Transverse colon (tissue), 4 donors: ENCODE data around the gene EMP3.

ENCODE experiments used
- POLR2A ChIP-seq: fragments of 450-650 bp; IDR thresholded peaks from one replicate; pipeline ENCODE4 v1.6.1; 2016; ENCODE audit warnings: antibody characterized with exemption, mild to moderate bottlenecking, moderate library complexity
- POLR2AphosphoS5 ChIP-seq, 3 donors: sonication (generic); formaldehyde crosslinking; IDR thresholded peaks; one replicate each; pipeline ENCODE4 v1.6.1; 2016; ENCODE audit warnings: antibody characterized with exemption in 3 of 3
- TF ChIP-seq, protein P1 (sequence below), 5 experiments: fragments of 200-600 bp in 3 of 5; fragments of 450-650 bp in 2 of 5; sonication (generic) in 3 of 5; IDR thresholded peaks; 1 replicate in 2 of 5; 2 replicates in 3 of 5; pipeline ENCODE4 v1.5.1; 2016 to 2017; ENCODE audit warnings: antibody characterized with exemption in 5 of 5, inconsistent platforms in 3 of 5, mild to moderate bottlenecking in 2 of 5, moderate library complexity in 1 of 5

DNA sequence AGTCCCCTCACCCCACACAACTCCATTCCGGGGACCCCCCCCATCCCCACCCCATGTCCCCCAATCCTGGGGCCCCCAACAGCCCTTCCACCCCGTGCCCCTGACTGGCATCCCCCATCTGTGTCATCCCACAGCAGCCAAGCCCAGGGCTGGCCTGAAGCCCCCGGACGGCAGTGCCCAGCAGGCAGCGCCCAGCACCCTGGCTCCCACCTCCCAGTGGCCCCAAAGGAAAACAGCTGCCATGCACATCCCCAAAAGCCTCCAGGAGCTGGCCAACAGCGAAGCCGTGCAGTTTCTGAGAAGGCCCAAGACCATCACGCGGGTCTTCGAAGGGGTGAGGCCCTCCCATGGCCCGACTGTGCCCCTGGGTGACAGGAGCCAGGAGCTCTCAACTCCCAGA lies 40.2 kb downstream of the EMP3 start:
- TF ChIP-seq, protein P1, sequence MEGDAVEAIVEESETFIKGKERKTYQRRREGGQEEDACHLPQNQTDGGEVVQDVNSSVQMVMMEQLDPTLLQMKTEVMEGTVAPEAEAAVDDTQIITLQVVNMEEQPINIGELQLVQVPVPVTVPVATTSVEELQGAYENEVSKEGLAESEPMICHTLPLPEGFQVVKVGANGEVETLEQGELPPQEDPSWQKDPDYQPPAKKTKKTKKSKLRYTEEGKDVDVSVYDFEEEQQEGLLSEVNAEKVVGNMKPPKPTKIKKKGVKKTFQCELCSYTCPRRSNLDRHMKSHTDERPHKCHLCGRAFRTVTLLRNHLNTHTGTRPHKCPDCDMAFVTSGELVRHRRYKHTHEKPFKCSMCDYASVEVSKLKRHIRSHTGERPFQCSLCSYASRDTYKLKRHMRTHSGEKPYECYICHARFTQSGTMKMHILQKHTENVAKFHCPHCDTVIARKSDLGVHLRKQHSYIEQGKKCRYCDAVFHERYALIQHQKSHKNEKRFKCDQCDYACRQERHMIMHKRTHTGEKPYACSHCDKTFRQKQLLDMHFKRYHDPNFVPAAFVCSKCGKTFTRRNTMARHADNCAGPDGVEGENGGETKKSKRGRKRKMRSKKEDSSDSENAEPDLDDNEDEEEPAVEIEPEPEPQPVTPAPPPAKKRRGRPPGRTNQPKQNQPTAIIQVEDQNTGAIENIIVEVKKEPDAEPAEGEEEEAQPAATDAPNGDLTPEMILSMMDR (IDR thresholded peaks at IDR 0.05) = no peak
- TF ChIP-seq POLR2AphosphoS5 (IDR thresholded peaks at IDR 0.05) (no peak), POLR2A (no peak)
